H1 (cell line): ENCODE data around the gene TARS3. TPM values are rescaled to one million over a fixed set of nuclear protein-coding genes. Genes with fewer than 3 reads are reported as not detected.

Experiments
- CHD7 ChIP-seq: fragments of 300-600 bp; sonication (generic); IDR thresholded peaks from 2 replicates; pipeline ENCODE4 v1.7.1; 2012; ENCODE audit warnings: low read length, moderate library complexity, mild to moderate bottlenecking, inconsistent platforms; ENCODE audit not compliant: insufficient replicate concordance
- HDAC2 ChIP-seq, 2 experiments: fragments of 300-600 bp in 1 of 2; sonication (generic) in 1 of 2; IDR thresholded peaks; 2 replicates each; pipeline ENCODE4 v1.6.1; 2011 to 2012; ENCODE audit warnings: low read depth in 2 of 2, low read length in 2 of 2, mild to moderate bottlenecking in 2 of 2, moderate library complexity in 2 of 2, borderline replicate concordance in 1 of 2, inconsistent platforms in 1 of 2
- JUN ChIP-seq: IDR thresholded peaks from 2 replicates; pipeline ENCODE4 v1.6.1; 2011; ENCODE audit warnings: low read depth, mild to moderate bottlenecking, improper control_type of control experiment, low read length
- RBBP5 ChIP-seq: IDR thresholded peaks from 2 replicates; pipeline ENCODE4 v1.7.1; 2012; ENCODE audit warnings: low read depth, mild to moderate bottlenecking, inconsistent platforms, low read length, moderate library complexity, borderline replicate concordance
- RFX5 ChIP-seq: IDR thresholded peaks from 2 replicates; pipeline ENCODE4 v1.6.1; 2011; ENCODE audit warnings: low read depth, low read length, improper control_type of control experiment, borderline replicate concordance
- SP4 ChIP-seq: IDR thresholded peaks from 2 replicates; pipeline ENCODE4 v1.6.1; 2012; ENCODE audit warnings: low read length, inconsistent platforms
- SRF ChIP-seq: IDR thresholded peaks from 2 replicates; pipeline ENCODE4 v1.6.1; 2011; ENCODE audit warnings: mild to moderate bottlenecking, low read depth, low read length, moderate library complexity
- YY1 ChIP-seq: IDR thresholded peaks from 2 replicates; pipeline ENCODE4 v1.6.1; 2011; ENCODE audit warnings: low read depth, mild to moderate bottlenecking, low read length
- polyA plus RNA-seq, 7 experiments: library from polyadenylated mRNA; depleted of rRNA in 3 of 7; stranded (reverse) in 5 of 7; unstranded in 2 of 7; fragments of >200 nt in 5 of 7; fragments of 200-250 nt in 2 of 7; gene quantifications; 1 replicate in 5 of 7; 2 replicates in 1 of 7; 4 replicates in 1 of 7; pipeline versions ENCODE4 v1.2.1 to v1.2.3, GENCODE V29; 2011 to 2013; ENCODE audit warnings: missing spikeins in 2 of 7, mixed read lengths in 2 of 7
- total RNA-seq: library from RNA; stranded (reverse); fragmentation: NEBNext Ultra II Directional; extraction: Animal tissue kit (Norgen Biotek cat#: 25700); gene quantifications from 2 replicates; pipeline ENCODE4 v1.2.1, GENCODE V29; 2021

The TARS3 gene
- total and polyA plus RNA-seq, 2 of the 8 experiments (the other 6 are each of a cell fraction or from before 2014, with no cell fraction given): 2.1 to 13.9 TPM

- TF ChIP-seq CHD7 (no peak), SRF (no peak), RFX5 (no peak), RBBP5 (no peak), YY1 (no peak), HDAC2 (IDR thresholded peaks at IDR 0.05; ENCODE audit: borderline replicate concordance in 1 of 2, low read depth in 2 of 2, low read length in 2 of 2) (no peak), JUN (no peak), SP4 (no peak)
Observed at GRCh38 chr15:101727186-101727585, 2.9 kb upstream of the TARS3 start (continued).
